Adrenal gland (tissue), 12 donors: ENCODE data around the gene SSTR4. TPM values are rescaled to one million over a fixed set of nuclear protein-coding genes. Genes with fewer than 3 reads are reported as not detected.

ENCODE experiments used
- DNase-seq, 7 donors: peaks; one replicate each; pipeline ENCODE4 v3.0.0-alpha.2; 2019 to 2020
- H3K27ac ChIP-seq, 5 donors: fragments of 200-600 bp; sonication (generic) in 4 of 5; 1 replicate in 3 of 5; 2 replicates in 2 of 5; pipeline versions ENCODE4 v1.5.1 to v1.8.0; 2016 to 2020; ENCODE audit warnings: mild to moderate bottlenecking in 1 of 5
- H3K27me3 ChIP-seq: fragments of 200-600 bp; 2 replicates; pipeline ENCODE4 v1.8.0; 2021
- H3K36me3 ChIP-seq, 2 donors: fragments of 200-600 bp; replicated peaks in 1 of 2; 1 replicate in 1 of 2; 2 replicates in 1 of 2; pipeline versions ENCODE4 v1.5.1 to v1.8.0; 2018 to 2022
- H3K4me1 ChIP-seq, 2 donors: fragments of 200-600 bp; replicated peaks in 1 of 2; 1 replicate in 1 of 2; 2 replicates in 1 of 2; pipeline versions ENCODE4 v1.5.1 to v1.8.0; 2018 to 2021
- H3K4me3 ChIP-seq, 4 donors: fragments of 200-600 bp; sonication (generic) in 3 of 4; one replicate each; pipeline ENCODE4 v1.5.1; 2016 to 2018
- H3K9me3 ChIP-seq, 3 donors: fragments of 200-600 bp; sonication (generic) in 1 of 3; replicated peaks in 1 of 3; 1 replicate in 2 of 3; 2 replicates in 1 of 3; pipeline versions ENCODE4 v1.5.1 to v1.8.0; 2016 to 2021
- CTCF ChIP-seq, 6 experiments: fragments of 450-650 bp in 4 of 6; fragments of 200-600 bp in 2 of 6; sonication (generic) in 1 of 6; IDR thresholded peaks; 1 replicate in 5 of 6; 2 replicates in 1 of 6; pipeline versions ENCODE4 v1.5.1 to v1.8.0; 2016 to 2021; ENCODE audit warnings: antibody characterized with exemption in 6 of 6, mild to moderate bottlenecking in 2 of 6, moderate library complexity in 1 of 6
- POLR2A ChIP-seq, 2 donors: fragments of 450-650 bp; IDR thresholded peaks; one replicate each; pipeline ENCODE4 v1.6.1; 2017; ENCODE audit warnings: antibody characterized with exemption in 2 of 2, mild to moderate bottlenecking in 2 of 2, moderate library complexity in 1 of 2
- WGBS, 4 donors: extraction: QIAGEN DNeasy Blood & Tissue Kit in 2 of 4; methylation state at CpG; one replicate each; pipeline versions ENCODE4 v1.1.5 to v1.1.7; 2013 to 2017; 5-methylcytosine and 5-hydroxymethylcytosine counted together
- intact Hi-C, 2 donors: fragments of 100-400 bp; cut with DNase I; formaldehyde crosslinking; loops; one replicate each; pipeline versions ENCODE4 v1.14.1 to v1.15.0; 2022 to 2023
- polyA plus RNA-seq, 3 donors: library from polyadenylated mRNA; stranded (reverse); fragments of 200-250 nt in 2 of 3; fragments of 350-450 nt in 1 of 3; fragmentation: Illumina TruSeq in 1 of 3; extraction: RNeasy Lipid Tissue Mini Kit (QIAGEN cat#74804) in 1 of 3; gene quantifications; one replicate each; pipeline ENCODE4 v1.2.3, GENCODE V29; 2013 to 2014
- total RNA-seq, 9 donors: library from RNA; depleted of rRNA in 4 of 9; stranded (reverse); fragments of >200 nt in 4 of 9; fragments of 120-200 nt in 1 of 9; fragmentation: NEBNext Ultra II Directional in 1 of 9; extraction: Animal tissue kit (Norgen Biotek cat#: 25700) in 1 of 9; gene quantifications; one replicate each; pipeline versions ENCODE4 v1.1.0 to v1.2.4, GENCODE V29; 2013 to 2023
- donor health status: healthy with polysubstance abuse.
- donor health status: Bipolar disorder and iron deficiency.
- donor health status: DM: yes; HTN: yes; CAD: no.
- donor health status: DM: no; HTN: no; CAD: no.
- donor health status: DM: no; HTN: no; CAD: no.
- donor health status: DM: yes; HTN: yes; CAD: no.

The SSTR4 gene
- total and polyA plus RNA-seq, 12 donors, result not detected

GRCh38 chr20:23007886-23008655 lies 27.0 kb upstream of the SSTR4 start:
- Histone ChIP-seq H3K4me3 (no peak overlapping the region), H3K27me3 (no peaks in the 10 kb centered on the region), H3K4me1 (peaks cover 0 to 2% of the 10 kb centered on the region in 2 donors), H3K9me3 (no peaks in the 10 kb centered on the region), H3K36me3 (no peaks in the 10 kb centered on the region), H3K27ac (no peak overlapping the region)
- TF ChIP-seq POLR2A (IDR thresholded peaks at IDR 0.05) (no peak), CTCF (IDR thresholded peaks at IDR 0.05) (no peak)
- no peak for DNase-seq
- 88 to 96% (median 92%) methylated on average over 8 to 9 of the region's 9 CpGs for WGBS, 4 donors
- intact Hi-C loops, result no loop called here

DNA sequence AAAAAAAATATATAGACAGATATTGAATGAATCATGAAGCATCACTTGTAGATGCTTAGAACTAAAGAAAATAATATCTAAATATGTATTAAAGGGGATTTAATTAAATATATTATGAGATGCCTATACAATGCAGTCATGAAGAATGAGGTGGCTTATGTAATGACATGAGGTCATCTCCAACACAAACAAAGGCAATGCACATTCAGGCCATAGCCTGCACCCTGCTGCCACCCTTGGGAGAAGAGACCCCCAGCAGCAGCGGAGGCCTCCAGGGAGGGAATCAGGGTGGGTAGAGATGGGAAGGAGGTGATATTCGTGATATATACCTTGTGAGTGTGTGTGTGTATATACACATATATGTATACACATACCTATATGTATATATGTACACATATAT lies 26.4 kb upstream of the SSTR4 start:
- H3K36me3 ChIP-seq, result no peaks in the 10 kb centered on the region
- TF ChIP-seq POLR2A (IDR thresholded peaks at IDR 0.05) (no peak), CTCF (IDR thresholded peaks at IDR 0.05) (no peak)
- no peak for DNase-seq
- no peak overlapping the region for H3K4me3 ChIP-seq
- no peak overlapping the region for H3K27ac ChIP-seq
- no peaks in the 10 kb centered on the region for H3K9me3 ChIP-seq
- intact Hi-C loops, result no loop called here
- no peaks in the 10 kb centered on the region for H3K27me3 ChIP-seq
- WGBS, 4 donors, result 82 to 88% (median 87%) methylated on average over 2 of the region's 2 CpGs
- peaks cover 0 to 7% of the 10 kb centered on the region in 2 donors for H3K4me1 ChIP-seq

- no peak overlapping the region for H3K4me3 ChIP-seq
- DNase-seq, result no peak
- H3K27me3 ChIP-seq, result no peaks in the 10 kb centered on the region
- H3K36me3 ChIP-seq, result no peaks in the 10 kb centered on the region
- H3K9me3 ChIP-seq, result no peaks in the 10 kb centered on the region
- intact Hi-C loops, result no loop called here
- WGBS, 4 donors, result 58 to 71% (median 65%) methylated on average over 3 of the region's 3 CpGs
- no peak overlapping the region for H3K27ac ChIP-seq
- TF ChIP-seq POLR2A (IDR thresholded peaks at IDR 0.05) (no peak), CTCF (IDR thresholded peaks at IDR 0.05) (no peak)
- peaks cover 0 to 7% of the 10 kb centered on the region in 2 donors for H3K4me1 ChIP-seq
Measured at GRCh38 chr20:23009636-23010035, 25.5 kb upstream of the SSTR4 start.

DNA sequence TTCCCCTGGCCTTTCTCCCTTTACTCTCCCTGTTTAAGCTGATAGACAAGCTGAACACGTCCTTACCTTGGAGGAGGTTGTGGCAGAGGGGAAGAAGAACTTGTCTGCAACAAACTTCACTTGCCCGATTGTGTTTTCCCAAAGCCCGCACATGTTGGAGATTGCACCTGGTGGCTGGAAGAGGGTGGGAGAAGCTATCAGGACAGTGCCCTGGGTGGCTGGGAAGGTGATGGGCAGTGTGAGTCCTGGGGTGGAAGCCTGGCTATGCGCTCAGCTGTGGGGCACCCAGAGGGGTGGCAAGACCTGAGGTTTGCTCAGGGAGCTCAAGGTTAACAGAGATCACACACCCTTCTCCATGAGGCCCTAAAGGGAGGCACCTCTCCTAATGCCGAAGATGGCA lies 25.0 kb upstream of the SSTR4 start:
- intact Hi-C loops, result no loop called here
- TF ChIP-seq POLR2A (IDR thresholded peaks at IDR 0.05), result no peak
- no peak for TF ChIP-seq CTCF (IDR thresholded peaks at IDR 0.05)
- WGBS, 4 donors, result 74 to 90% (median 82%) methylated on average over 5 of the region's 5 CpGs
- Histone ChIP-seq H3K4me1 (peaks cover 0 to 7% of the 10 kb centered on the region in 2 donors), H3K27me3 (no peaks in the 10 kb centered on the region), H3K36me3 (no peaks in the 10 kb centered on the region), H3K9me3 (no peaks in the 10 kb centered on the region), H3K27ac (no peak overlapping the region), H3K4me3 (no peak overlapping the region)
- no peak for DNase-seq
